Fibroblast of the aortic adventitia (primary cell): ENCODE measurements around the gene ITGA11. TPM values are rescaled to one million over a fixed set of nuclear protein-coding genes. Genes with fewer than 3 reads are reported as not detected.
A peak's percentile ranks its signal among the peaks of the same experiment; 100 is the strongest.
"Not testable (repeated sequence)": the region's sequence is repeated elsewhere in the genome, so short reads cannot be mapped to it uniquely, and the experiment has no call there.

Experiments used
- DNase-seq: peaks from one replicate; pipeline ENCODE4 v3.0.0-alpha.2; 2010; ENCODE audit warnings: low read depth
- H3K4me3 ChIP-seq: 2 replicates; pipeline ENCODE4 v1.5.1; 2011; ENCODE audit warnings: low read depth, mild to moderate bottlenecking, control low read depth, low read length, moderate library complexity
- total RNA-seq: library from RNA; depleted of rRNA; stranded (reverse); fragments of >200 nt; gene quantifications from 2 replicates; pipeline ENCODE4 v1.2.3, GENCODE V29; 2012; ENCODE audit warnings: low replicate concordance
- TF ChIP-seq, protein P1 (sequence below): IDR thresholded peaks from 2 replicates; pipeline ENCODE4 v1.5.1; 2011; ENCODE audit warnings: mild to moderate bottlenecking, low read length, control low read depth, inconsistent platforms; ENCODE audit not compliant: insufficient read depth

The ITGA11 gene
- total RNA-seq, 1 donor: 81.1 TPM

DNA sequence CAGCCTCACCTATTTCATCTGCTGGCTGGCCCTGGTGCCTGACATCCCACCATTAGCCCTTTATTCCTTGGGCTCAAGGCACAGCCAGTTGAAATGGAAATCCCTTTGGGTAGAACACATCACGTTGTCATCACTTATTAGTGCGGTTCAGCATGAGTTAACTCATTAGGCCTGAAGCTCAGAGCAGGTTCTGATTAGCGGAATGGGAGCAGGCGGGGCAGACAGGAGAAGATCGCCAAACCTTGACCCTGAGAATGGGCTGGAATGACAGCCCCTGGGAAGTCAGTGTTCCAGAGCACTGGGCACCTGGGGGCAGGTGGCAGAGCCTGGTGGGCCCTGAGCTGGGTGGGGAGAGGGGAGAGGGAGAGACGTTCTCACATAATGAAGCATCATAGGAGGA is 5.8 kb downstream of the ITGA11 start:
- no peak for DNase-seq
- no peak overlapping the region for H3K4me3 ChIP-seq
- TF ChIP-seq, protein P1, sequence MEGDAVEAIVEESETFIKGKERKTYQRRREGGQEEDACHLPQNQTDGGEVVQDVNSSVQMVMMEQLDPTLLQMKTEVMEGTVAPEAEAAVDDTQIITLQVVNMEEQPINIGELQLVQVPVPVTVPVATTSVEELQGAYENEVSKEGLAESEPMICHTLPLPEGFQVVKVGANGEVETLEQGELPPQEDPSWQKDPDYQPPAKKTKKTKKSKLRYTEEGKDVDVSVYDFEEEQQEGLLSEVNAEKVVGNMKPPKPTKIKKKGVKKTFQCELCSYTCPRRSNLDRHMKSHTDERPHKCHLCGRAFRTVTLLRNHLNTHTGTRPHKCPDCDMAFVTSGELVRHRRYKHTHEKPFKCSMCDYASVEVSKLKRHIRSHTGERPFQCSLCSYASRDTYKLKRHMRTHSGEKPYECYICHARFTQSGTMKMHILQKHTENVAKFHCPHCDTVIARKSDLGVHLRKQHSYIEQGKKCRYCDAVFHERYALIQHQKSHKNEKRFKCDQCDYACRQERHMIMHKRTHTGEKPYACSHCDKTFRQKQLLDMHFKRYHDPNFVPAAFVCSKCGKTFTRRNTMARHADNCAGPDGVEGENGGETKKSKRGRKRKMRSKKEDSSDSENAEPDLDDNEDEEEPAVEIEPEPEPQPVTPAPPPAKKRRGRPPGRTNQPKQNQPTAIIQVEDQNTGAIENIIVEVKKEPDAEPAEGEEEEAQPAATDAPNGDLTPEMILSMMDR: no peak

- no peak for DNase-seq
- TF ChIP-seq, protein P1: no peak
- H3K4me3 ChIP-seq: no peak overlapping the region
Measured at GRCh38 chr15:68425428-68426060, 6.4 kb downstream of the ITGA11 start.

DNA sequence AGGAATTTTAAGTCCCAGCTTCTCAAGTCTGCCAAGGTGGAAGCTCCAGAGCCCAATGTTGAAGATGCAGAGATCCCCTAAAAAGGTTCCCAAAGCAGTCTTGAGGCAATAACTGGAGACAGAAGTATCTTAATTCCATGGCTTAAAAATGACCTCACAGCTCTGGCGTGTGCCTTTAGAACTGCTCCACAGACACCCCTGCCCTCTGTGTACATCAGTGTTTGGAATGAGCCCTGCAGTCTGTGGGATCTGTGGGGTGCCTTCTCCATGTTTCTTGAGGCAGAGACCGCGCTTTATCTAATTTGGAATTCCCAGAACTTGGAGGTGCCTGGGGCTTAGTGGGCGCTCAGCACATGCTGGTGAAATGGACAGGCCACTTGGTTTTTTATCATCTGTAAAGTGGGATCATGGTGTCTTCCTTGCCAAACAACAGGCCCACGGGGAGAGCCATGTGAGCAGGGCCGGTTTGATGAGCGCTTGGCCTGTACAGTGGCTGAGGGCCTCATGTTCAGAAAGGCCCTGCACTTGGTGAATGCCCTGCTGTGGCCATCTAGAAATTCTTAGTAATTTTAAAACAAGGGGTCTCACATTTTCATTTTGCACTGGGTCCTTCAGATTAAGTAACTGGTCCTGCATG is 7.1 kb downstream of the ITGA11 start:
- H3K4me3 ChIP-seq: no peak overlapping the region
- DNase-seq: no peak
- TF ChIP-seq, protein P1: no peak

DNA sequence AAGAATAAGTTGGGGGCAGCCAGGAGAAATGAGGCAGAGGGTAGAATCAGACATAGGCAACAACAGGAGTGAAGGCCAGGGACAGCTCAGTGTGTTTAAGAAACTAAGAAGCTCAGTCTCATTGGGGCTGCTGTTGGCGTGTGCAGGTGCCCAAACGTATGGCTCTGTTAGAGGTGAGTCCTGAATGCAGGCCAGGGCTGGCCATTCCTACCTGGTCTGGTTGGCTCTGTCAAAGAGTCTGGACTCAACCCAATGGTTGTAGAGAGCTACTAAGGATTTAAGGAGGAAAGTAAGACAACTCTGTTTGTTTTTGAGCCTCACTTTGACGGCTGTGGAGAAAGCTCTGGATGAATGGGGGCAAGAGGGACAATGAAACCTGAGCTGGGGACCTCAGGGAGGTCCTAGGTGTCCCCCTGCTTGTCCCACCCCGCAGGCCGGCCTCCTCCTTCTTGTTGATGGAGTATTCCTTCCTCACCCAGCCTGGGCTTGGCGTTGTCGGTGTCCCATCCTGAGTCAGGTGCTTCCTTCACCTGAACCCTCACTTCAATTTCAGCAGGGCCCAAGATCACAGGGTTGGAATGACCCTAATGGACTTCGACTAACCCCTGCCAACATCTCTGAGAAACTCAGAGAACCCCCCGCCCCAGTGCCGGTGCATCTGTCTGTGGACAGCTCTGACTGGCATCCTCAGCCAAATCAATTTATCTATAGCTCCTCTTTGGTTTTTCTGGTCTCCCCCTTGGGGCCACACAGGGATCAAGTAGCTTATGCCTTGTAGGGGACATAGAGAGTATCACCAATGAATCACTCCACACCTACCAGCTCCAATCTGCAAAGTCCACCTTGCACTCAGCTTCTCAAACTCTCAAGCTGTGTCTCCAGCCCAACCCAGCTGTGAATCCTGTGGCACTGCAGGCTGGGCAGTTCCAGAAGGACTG is 8.3 kb downstream of the ITGA11 start:
- no peak for DNase-seq
- TF ChIP-seq, protein P1: no peak
- H3K4me3 ChIP-seq: no peak overlapping the region

DNA sequence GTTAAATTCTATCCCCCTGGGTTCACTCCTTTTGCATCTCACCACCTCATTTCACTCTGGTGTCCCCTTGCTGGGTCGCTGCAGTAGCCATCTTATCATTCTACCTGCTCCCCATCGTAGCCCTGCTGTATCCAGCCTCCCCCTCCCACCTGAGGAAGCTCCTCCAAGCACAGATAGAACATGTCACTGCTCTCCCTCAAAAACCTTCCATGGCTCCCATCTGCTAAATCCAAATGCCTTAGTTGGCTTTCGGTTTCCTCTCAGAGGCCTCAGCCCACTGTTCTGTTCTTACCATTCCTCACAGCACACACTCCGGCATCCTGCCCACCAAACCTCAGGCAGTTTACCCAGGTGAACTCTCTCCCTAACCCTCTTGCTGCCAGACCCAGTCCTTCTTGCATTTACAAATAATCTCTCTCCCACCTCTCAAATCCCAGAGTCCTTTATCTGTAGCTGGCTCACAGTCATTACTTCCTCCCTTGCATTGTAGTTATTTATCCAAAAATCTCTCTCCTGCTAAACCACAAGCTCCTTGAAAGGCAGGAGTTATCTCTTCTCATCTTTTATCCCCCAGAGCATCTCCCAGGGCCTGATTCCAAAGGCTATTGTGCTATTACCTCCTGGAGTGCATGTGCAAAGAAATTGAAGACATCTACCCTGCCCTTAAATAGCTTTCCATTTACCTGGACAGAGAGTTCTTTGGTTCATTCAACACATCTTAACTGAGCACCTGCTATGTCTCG is 9.4 kb downstream of the ITGA11 start:
- not testable (repeated sequence) for H3K4me3 ChIP-seq, DNase-seq

- peak; percentile 62 for DNase-seq
- no peak overlapping the region for H3K4me3 ChIP-seq
- TF ChIP-seq, protein P1: no peak
Measured at GRCh38 chr15:68421798-68422402, 10.1 kb downstream of the ITGA11 start.
